Mucosa of rectum (tissue), 2 donors: Measurements from ENCODE around the gene SPEN.

Experiments
- H3K27ac ChIP-seq, 2 donors: one replicate each; pipeline ENCODE4 v1.7.0; 2013; ENCODE audit warnings: inconsistent platforms in 2 of 2, low read depth in 2 of 2, low read length in 2 of 2
- H3K27me3 ChIP-seq, 2 donors: one replicate each; pipeline ENCODE4 v1.7.0; 2013; ENCODE audit warnings: low read length in 2 of 2; ENCODE audit not compliant: control insufficient read depth in 2 of 2, insufficient read depth in 2 of 2
- H3K36me3 ChIP-seq, 2 donors: one replicate each; pipeline ENCODE4 v1.7.0; 2013; ENCODE audit warnings: low read length in 2 of 2; ENCODE audit not compliant: control insufficient read depth in 2 of 2, insufficient read depth in 2 of 2
- H3K4me1 ChIP-seq, 2 donors: one replicate each; pipeline ENCODE4 v1.7.0; 2013; ENCODE audit warnings: low read length in 2 of 2, mild to moderate bottlenecking in 1 of 2; ENCODE audit not compliant: control insufficient read depth in 2 of 2, insufficient read depth in 2 of 2
- H3K4me3 ChIP-seq, 2 donors: one replicate each; pipeline ENCODE4 v1.7.0; 2013; ENCODE audit warnings: low read length in 2 of 2
- H3K9ac ChIP-seq, 2 donors: one replicate each; pipeline ENCODE4 v1.7.0; 2013; ENCODE audit warnings: low read length in 2 of 2, low read depth in 1 of 2, mild to moderate bottlenecking in 1 of 2
- H3K9me3 ChIP-seq, 2 donors: one replicate each; pipeline ENCODE4 v1.7.0; 2013; ENCODE audit warnings: low read length in 2 of 2; ENCODE audit not compliant: control insufficient read depth in 2 of 2
- donor health status: healthy.
- donor health status: Normal muscosa, but diverticular disease.

Gene SPEN

GRCh38 chr1:15941044-15941840 is 93.7 kb downstream of the SPEN start:
- no peak overlapping the region for H3K27ac ChIP-seq
- no peaks in the 10 kb centered on the region for H3K9me3 ChIP-seq
- peaks cover 76 to 81% of the 10 kb centered on the region in 2 donors for H3K36me3 ChIP-seq
- no peaks in the 10 kb centered on the region for H3K27me3 ChIP-seq
- H3K9ac ChIP-seq, result no peak overlapping the region
- peaks cover 4 to 8% of the 10 kb centered on the region in 2 donors for H3K4me1 ChIP-seq
- H3K4me3 ChIP-seq, result no peak overlapping the region

- Histone ChIP-seq H3K36me3 (peaks cover 80 to 84% of the 10 kb centered on the region in 2 donors), H3K4me3 (no peak overlapping the region), H3K27me3 (no peaks in the 10 kb centered on the region), H3K4me1 (peaks cover 4 to 8% of the 10 kb centered on the region in 2 donors), H3K9ac (no peak overlapping the region), H3K27ac (no peak overlapping the region), H3K9me3 (no peaks in the 10 kb centered on the region)
Measured at GRCh38 chr1:15941899-15942660, 94.6 kb downstream of the SPEN start.

GRCh38 chr1:15942661-15943327 is 95.3 kb downstream of the SPEN start:
- Histone ChIP-seq H3K27ac (no peak overlapping the region), H3K4me1 (peaks cover 4 to 8% of the 10 kb centered on the region in 2 donors), H3K4me3 (no peak overlapping the region), H3K36me3 (peaks cover 80 to 84% of the 10 kb centered on the region in 2 donors), H3K9ac (no peak overlapping the region), H3K27me3 (no peaks in the 10 kb centered on the region), H3K9me3 (no peaks in the 10 kb centered on the region)

- no peak overlapping the region for H3K9ac ChIP-seq
- no peak overlapping the region for H3K27ac ChIP-seq
- H3K9me3 ChIP-seq, result no peaks in the 10 kb centered on the region
- peaks cover 82 to 85% of the 10 kb centered on the region in 2 donors for H3K36me3 ChIP-seq
- no peak overlapping the region for H3K4me3 ChIP-seq
- H3K4me1 ChIP-seq, result peaks cover 4 to 8% of the 10 kb centered on the region in 2 donors
- no peaks in the 10 kb centered on the region for H3K27me3 ChIP-seq
Measured at GRCh38 chr1:15943328-15943991, 96.0 kb downstream of the SPEN start.

GRCh38 chr1:15943992-15944307 is 96.4 kb downstream of the SPEN start:
- H3K9me3 ChIP-seq, result no peaks in the 10 kb centered on the region
- H3K27me3 ChIP-seq, result no peaks in the 10 kb centered on the region
- no peak overlapping the region for H3K9ac ChIP-seq
- H3K27ac ChIP-seq, result no peak overlapping the region
- no peak overlapping the region for H3K4me3 ChIP-seq
- H3K36me3 ChIP-seq, result peaks cover 77 to 81% of the 10 kb centered on the region in 2 donors
- H3K4me1 ChIP-seq, result peaks cover 4% of the 10 kb centered on the region in 2 donors

GRCh38 chr1:15944308-15945010 is 97.0 kb downstream of the SPEN start:
- Histone ChIP-seq H3K27ac (no peak overlapping the region), H3K27me3 (no peaks in the 10 kb centered on the region), H3K4me1 (no peaks in the 10 kb centered on the region), H3K36me3 (peaks cover 72 to 81% of the 10 kb centered on the region in 2 donors), H3K9ac (no peak overlapping the region), H3K4me3 (no peak overlapping the region), H3K9me3 (no peaks in the 10 kb centered on the region)

GRCh38 chr1:15945011-15945831 is 97.7 kb downstream of the SPEN start:
- H3K36me3 ChIP-seq, result peaks cover 66 to 76% of the 10 kb centered on the region in 2 donors
- H3K9me3 ChIP-seq, result no peaks in the 10 kb centered on the region
- no peaks in the 10 kb centered on the region for H3K27me3 ChIP-seq
- no peak overlapping the region for H3K27ac ChIP-seq
- peaks cover 2 to 3% of the 10 kb centered on the region in 2 donors for H3K4me1 ChIP-seq
- no peak overlapping the region for H3K4me3 ChIP-seq
- H3K9ac ChIP-seq, result no peak overlapping the region

GRCh38 chr1:15945832-15946448 is 98.4 kb downstream of the SPEN start:
- H3K9me3 ChIP-seq, result no peaks in the 10 kb centered on the region
- H3K4me1 ChIP-seq, result peaks cover 8 to 10% of the 10 kb centered on the region in 2 donors
- no peak overlapping the region for H3K4me3 ChIP-seq
- peaks cover 61 to 69% of the 10 kb centered on the region in 2 donors for H3K36me3 ChIP-seq
- H3K27me3 ChIP-seq, result no peaks in the 10 kb centered on the region
- H3K9ac ChIP-seq, result no peak overlapping the region
- no peak overlapping the region for H3K27ac ChIP-seq
